SK-N-SH treated with all-trans-retinoic acid at 6 μM for 48 hours (cell line): ENCODE data around the gene ZNF462.

ENCODE experiments used
- ARNTL ChIP-seq: fragments of 450-650 bp; formaldehyde crosslinking; IDR thresholded peaks from 2 replicates; pipeline ENCODE4 v1.5.0; 2020; ENCODE audit warnings: low read depth, mild to moderate bottlenecking, moderate library complexity, borderline replicate concordance
- TOX ChIP-seq: fragments of 250-450 bp; sonication (Bioruptor Pico); IDR thresholded peaks from 2 replicates; pipeline ENCODE4 v1.8.0; 2021; ENCODE audit warnings: mild to moderate bottlenecking, moderate library complexity, borderline replicate concordance
- TSHZ2 ChIP-seq: fragments of 250-450 bp; sonication (Bioruptor Pico); IDR thresholded peaks from 2 replicates; pipeline ENCODE4 v1.5.0; 2020; ENCODE audit warnings: mild to moderate bottlenecking, moderate library complexity
- ZFP3 ChIP-seq: fragments of 250-450 bp; sonication (Bioruptor Pico); IDR thresholded peaks from 2 replicates; pipeline ENCODE4 v1.5.0; 2020; ENCODE audit warnings: mild to moderate bottlenecking, moderate library complexity
- ZNF565 ChIP-seq: fragments of 450-650 bp; formaldehyde crosslinking; conservative IDR thresholded peaks from 2 replicates; pipeline ENCODE4 v1.5.0; 2020; ENCODE audit warnings: low read depth, mild to moderate bottlenecking, moderate library complexity

- TF ChIP-seq TOX (no peak), ZFP3 (no peak), TSHZ2 (CRISPR knock-in tag) (no peak), ZNF565 (CRISPR knock-in tag) (no peak), ARNTL (CRISPR knock-in tag) (no peak)
Observed at GRCh38 chr9:106874652-106875051, 11.7 kb downstream of the ZNF462 start.
